IPS-15b (cell line): ENCODE results near the gene LIN28B.

Experiments used
- H3K27me3 ChIP-seq: one replicate; pipeline ENCODE4 v1.6.1; 2013; ENCODE audit warnings: low read length; ENCODE audit not compliant: control insufficient read depth, insufficient read depth
- H3K36me3 ChIP-seq: one replicate; pipeline ENCODE4 v1.6.1; 2013; ENCODE audit warnings: low read length; ENCODE audit not compliant: control insufficient read depth, insufficient read depth
- H3K4me1 ChIP-seq: one replicate; pipeline ENCODE4 v1.6.1; 2013; ENCODE audit warnings: mild to moderate bottlenecking, low read length; ENCODE audit not compliant: control insufficient read depth, insufficient read depth
- H3K4me3 ChIP-seq: one replicate; pipeline ENCODE4 v1.5.1; 2013; ENCODE audit warnings: low read depth, low read length
- H3K9ac ChIP-seq: one replicate; pipeline ENCODE4 v1.6.1; 2013; ENCODE audit warnings: low read depth, mild to moderate bottlenecking, low read length
- H3K9me3 ChIP-seq: one replicate; pipeline ENCODE4 v1.6.1; 2013; ENCODE audit warnings: mild to moderate bottlenecking, low read length; ENCODE audit not compliant: control insufficient read depth, insufficient read depth

LIN28B gene

GRCh38 chr6:105021399-105021798 lies 64.5 kb downstream of the LIN28B start:
- H3K36me3 ChIP-seq, result no peaks in the 10 kb centered on the region

GRCh38 chr6:105022416-105022815 lies 65.5 kb downstream of the LIN28B start:
- H3K4me3 ChIP-seq, result no peak overlapping the region
- peaks cover 15% of the 10 kb centered on the region for H3K4me1 ChIP-seq
- no peak overlapping the region for H3K9ac ChIP-seq
- no peaks in the 10 kb centered on the region for H3K9me3 ChIP-seq
- no peaks in the 10 kb centered on the region for H3K27me3 ChIP-seq
- no peaks in the 10 kb centered on the region for H3K36me3 ChIP-seq

More at GRCh38 chr6:105021399-105021798, 64.5 kb downstream of the LIN28B start:
- Histone ChIP-seq H3K9ac (no peak overlapping the region), H3K9me3 (no peaks in the 10 kb centered on the region), H3K4me1 (peaks cover 11% of the 10 kb centered on the region), H3K4me3 (no peak overlapping the region), H3K27me3 (no peaks in the 10 kb centered on the region)

GRCh38 chr6:105024803-105025202 lies 67.9 kb downstream of the LIN28B start:
- Histone ChIP-seq H3K27me3 (no peaks in the 10 kb centered on the region), H3K9ac (no peak overlapping the region), H3K9me3 (no peaks in the 10 kb centered on the region), H3K4me3 (no peak overlapping the region), H3K36me3 (no peaks in the 10 kb centered on the region), H3K4me1 (peaks cover 15% of the 10 kb centered on the region)

- Histone ChIP-seq H3K27me3 (no peaks in the 10 kb centered on the region), H3K4me3 (no peak overlapping the region), H3K36me3 (no peaks in the 10 kb centered on the region), H3K4me1 (peaks cover 15% of the 10 kb centered on the region), H3K9me3 (no peaks in the 10 kb centered on the region), H3K9ac (no peak overlapping the region)
Observed at GRCh38 chr6:105028898-105029297, 72.0 kb downstream of the LIN28B start.

GRCh38 chr6:105029581-105029980 lies 72.7 kb downstream of the LIN28B start:
- Histone ChIP-seq H3K36me3 (no peaks in the 10 kb centered on the region), H3K4me3 (no peak overlapping the region), H3K27me3 (no peaks in the 10 kb centered on the region), H3K9ac (no peak overlapping the region), H3K4me1 (peaks cover 15% of the 10 kb centered on the region), H3K9me3 (no peaks in the 10 kb centered on the region)

- H3K4me3 ChIP-seq, result no peak overlapping the region
- H3K4me1 ChIP-seq, result peaks cover 17% of the 10 kb centered on the region
- no peaks in the 10 kb centered on the region for H3K36me3 ChIP-seq
- H3K27me3 ChIP-seq, result no peaks in the 10 kb centered on the region
- H3K9ac ChIP-seq, result no peak overlapping the region
- H3K9me3 ChIP-seq, result no peaks in the 10 kb centered on the region
Observed at GRCh38 chr6:105034470-105034869, 77.6 kb downstream of the LIN28B start.

GRCh38 chr6:105035299-105035698 lies 78.4 kb downstream of the LIN28B start:
- Histone ChIP-seq H3K9ac (no peak overlapping the region), H3K36me3 (no peaks in the 10 kb centered on the region), H3K4me1 (peaks cover 17% of the 10 kb centered on the region), H3K9me3 (no peaks in the 10 kb centered on the region), H3K27me3 (no peaks in the 10 kb centered on the region), H3K4me3 (no peak overlapping the region)

GRCh38 chr6:105036351-105036750 lies 79.4 kb downstream of the LIN28B start:
- H3K9ac ChIP-seq, result no peak overlapping the region
- no peaks in the 10 kb centered on the region for H3K9me3 ChIP-seq
- H3K4me3 ChIP-seq, result no peak overlapping the region
- H3K27me3 ChIP-seq, result no peaks in the 10 kb centered on the region
- H3K4me1 ChIP-seq, result peaks cover 17% of the 10 kb centered on the region
- no peaks in the 10 kb centered on the region for H3K36me3 ChIP-seq

- H3K9me3 ChIP-seq, result no peaks in the 10 kb centered on the region
- no peaks in the 10 kb centered on the region for H3K36me3 ChIP-seq
- H3K4me1 ChIP-seq, result peaks cover 17% of the 10 kb centered on the region
- no peaks in the 10 kb centered on the region for H3K27me3 ChIP-seq
- H3K4me3 ChIP-seq, result no peak overlapping the region
- no peak overlapping the region for H3K9ac ChIP-seq
Observed at GRCh38 chr6:105038259-105038658, 81.4 kb downstream of the LIN28B start.

GRCh38 chr6:105041880-105042279 lies 85.0 kb downstream of the LIN28B start:
- Histone ChIP-seq H3K9ac (no peak overlapping the region), H3K27me3 (no peaks in the 10 kb centered on the region), H3K9me3 (no peaks in the 10 kb centered on the region), H3K4me3 (no peak overlapping the region), H3K4me1 (peaks cover 2% of the 10 kb centered on the region), H3K36me3 (no peaks in the 10 kb centered on the region)

GRCh38 chr6:105042648-105043047 lies 85.7 kb downstream of the LIN28B start:
- Histone ChIP-seq H3K4me3 (no peak overlapping the region), H3K9me3 (no peaks in the 10 kb centered on the region), H3K36me3 (no peaks in the 10 kb centered on the region), H3K4me1 (no peaks in the 10 kb centered on the region), H3K9ac (no peak overlapping the region), H3K27me3 (no peaks in the 10 kb centered on the region)

- H3K4me3 ChIP-seq, result no peak overlapping the region
- H3K9me3 ChIP-seq, result no peaks in the 10 kb centered on the region
- H3K27me3 ChIP-seq, result no peaks in the 10 kb centered on the region
- H3K4me1 ChIP-seq, result no peaks in the 10 kb centered on the region
- H3K9ac ChIP-seq, result no peak overlapping the region
- no peaks in the 10 kb centered on the region for H3K36me3 ChIP-seq
Observed at GRCh38 chr6:105043979-105044378, 87.1 kb downstream of the LIN28B start.

GRCh38 chr6:105045526-105045925 lies 88.6 kb downstream of the LIN28B start:
- H3K36me3 ChIP-seq, result no peaks in the 10 kb centered on the region
- H3K4me1 ChIP-seq, result no peaks in the 10 kb centered on the region
- H3K27me3 ChIP-seq, result no peaks in the 10 kb centered on the region
- H3K4me3 ChIP-seq, result no peak overlapping the region
- no peak overlapping the region for H3K9ac ChIP-seq
- H3K9me3 ChIP-seq, result no peaks in the 10 kb centered on the region
